NCI-H446 (cell line): ENCODE data around the gene FADS1.

Experiments used
- DNase-seq, 2 experiments: peaks; one replicate each; lab custom pipeline; 2025; lab: John Stamatoyannopoulos, UW

FADS1 gene

GRCh38 chr11:61760946-61761345 is 55.9 kb downstream of the FADS1 start:
- no peak for DNase-seq

DNA sequence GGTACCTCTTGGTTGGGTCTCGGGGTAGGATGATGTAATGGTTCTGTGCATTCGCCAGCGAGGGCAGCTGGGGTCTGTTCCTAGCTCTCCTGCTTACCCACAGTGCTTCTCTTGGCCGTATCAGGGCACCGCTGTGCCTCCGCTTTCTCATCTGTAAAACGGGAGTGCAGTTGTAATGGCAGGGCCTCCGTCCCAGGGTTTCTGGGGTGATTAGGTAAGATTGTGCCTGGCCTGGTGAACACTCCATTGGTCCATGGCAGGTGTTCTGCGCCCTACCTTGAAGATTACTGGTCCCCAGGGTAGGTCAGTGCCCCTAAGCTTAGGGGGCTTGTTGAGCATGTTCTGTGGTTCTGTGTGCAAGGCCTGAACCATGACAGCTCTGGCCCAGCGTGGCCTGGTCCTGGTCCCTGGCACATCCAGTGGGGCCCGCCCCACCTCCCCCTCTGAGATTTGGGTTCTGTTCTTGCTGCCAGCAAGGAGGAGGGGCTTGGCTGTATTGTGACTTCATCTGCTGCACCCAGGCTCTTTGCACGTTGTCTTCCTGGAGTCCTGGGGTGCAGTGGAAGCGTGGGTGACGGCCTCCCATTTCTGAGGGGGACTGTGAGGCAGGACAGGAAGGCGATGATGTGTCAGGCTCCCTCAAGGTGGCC is 59.5 kb downstream of the FADS1 start:
- DNase-seq: no peak

GRCh38 chr11:61756452-61757212 is 60.2 kb downstream of the FADS1 start:
- no peak for DNase-seq

DNA sequence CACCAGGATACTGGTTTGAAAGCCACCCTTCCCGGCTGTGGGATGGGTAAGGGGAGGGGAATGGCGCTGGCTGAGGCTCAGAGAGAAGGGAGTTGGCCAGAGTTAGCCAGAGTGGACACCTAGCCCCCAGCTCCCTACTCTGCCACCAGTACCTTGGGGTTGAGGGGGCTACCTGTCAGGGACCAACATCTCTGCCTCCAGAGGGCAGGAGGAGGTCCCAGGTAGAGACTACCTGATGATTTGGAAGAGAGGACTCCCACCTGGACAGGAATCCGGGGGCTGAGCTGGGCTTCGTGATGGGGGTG is 60.7 kb downstream of the FADS1 start:
- no peak for DNase-seq

DNA sequence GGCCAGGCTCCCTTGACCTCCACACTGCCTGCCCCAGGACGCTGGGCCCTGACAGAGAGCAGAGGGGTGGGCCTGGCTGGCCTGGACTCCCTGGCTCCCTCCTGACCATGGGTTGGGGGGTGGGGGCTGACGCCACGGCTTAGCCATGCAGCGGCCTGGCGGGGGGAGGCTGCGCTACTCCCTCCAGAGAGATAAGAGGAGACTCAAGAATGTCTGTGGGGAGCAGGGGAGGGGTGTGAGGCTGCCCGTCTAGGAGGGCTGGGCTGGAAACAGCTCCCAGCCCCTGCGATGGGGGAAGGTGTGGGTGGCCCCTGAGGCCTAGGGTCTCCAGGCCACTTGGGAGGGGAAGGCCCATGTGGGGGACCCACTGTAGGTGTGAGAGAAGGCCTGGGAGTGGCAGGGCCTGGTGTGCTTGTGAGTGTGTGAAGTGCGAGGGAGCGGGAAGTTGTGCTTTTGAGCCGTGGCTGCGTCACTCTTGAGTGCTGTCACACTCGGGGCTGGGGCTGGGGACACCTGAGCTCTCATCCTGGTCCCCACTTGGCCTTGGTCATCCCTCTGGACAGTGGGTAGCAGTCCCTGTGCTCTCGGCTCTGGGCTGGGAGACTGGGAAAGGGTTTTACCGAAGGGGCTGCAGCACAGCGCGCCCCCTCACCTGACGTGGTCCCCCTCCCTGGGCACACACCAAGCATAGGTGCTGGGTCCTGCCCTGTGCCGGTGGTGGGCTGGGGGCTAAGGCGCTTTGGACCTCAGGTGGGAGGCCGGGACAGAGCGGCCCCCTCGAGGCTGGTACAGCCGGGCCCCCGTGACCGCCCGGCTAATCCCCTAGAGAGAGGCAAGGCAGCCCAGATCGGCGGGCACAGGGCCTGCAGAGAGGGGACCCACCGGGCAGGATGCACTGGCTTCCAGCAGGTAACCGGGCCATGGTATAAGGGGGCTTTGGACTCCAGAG is 62.0 kb downstream of the FADS1 start:
- no peak for DNase-seq

DNA sequence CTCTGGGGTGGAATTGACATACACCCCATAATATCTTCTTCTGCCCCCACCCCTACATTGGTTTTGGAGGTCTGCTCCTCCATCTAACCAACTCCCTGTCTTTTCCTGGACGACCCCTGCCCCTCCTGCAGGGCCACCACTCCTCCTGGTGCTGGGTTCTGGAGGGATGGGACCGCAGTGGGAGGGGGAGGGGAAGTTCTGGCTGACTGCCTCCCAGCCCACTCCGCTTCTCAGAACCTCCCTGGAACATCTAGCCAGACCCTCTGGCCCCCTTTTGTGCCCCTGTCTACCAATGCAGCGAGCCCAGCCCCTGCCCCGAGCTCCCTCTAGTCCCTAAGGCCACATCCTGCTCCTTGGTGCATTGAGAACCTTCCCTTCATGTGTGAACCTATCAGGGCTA is 63.1 kb downstream of the FADS1 start:
- DNase-seq: no peak

GRCh38 chr11:61752925-61753521 is 63.8 kb downstream of the FADS1 start:
- DNase-seq: no peak

- DNase-seq: peak; percentile 27 to 56
Observed at GRCh38 chr11:61752117-61752924, 64.5 kb downstream of the FADS1 start, which contains the start of gene MYRF. Gene MYRF, plus strand, starts transcription at chr11:61752636. Its CDS starts 109 bp downstream, at chr11:61752745.

GRCh38 chr11:61751384-61751783 is 65.4 kb downstream of the FADS1 start:
- DNase-seq: no peak

GRCh38 chr11:61750631-61751273 is 66.1 kb downstream of the FADS1 start:
- DNase-seq: no peak
